ENCODE data around the gene CYB561A3. TPM values are rescaled to one million over a fixed set of nuclear protein-coding genes. Genes with fewer than 3 reads are reported as not detected.

Gene CYB561A3
- total and polyA plus RNA-seq, 9 donors: 8.8 to 21.3 (median 16.3) TPM

DNA sequence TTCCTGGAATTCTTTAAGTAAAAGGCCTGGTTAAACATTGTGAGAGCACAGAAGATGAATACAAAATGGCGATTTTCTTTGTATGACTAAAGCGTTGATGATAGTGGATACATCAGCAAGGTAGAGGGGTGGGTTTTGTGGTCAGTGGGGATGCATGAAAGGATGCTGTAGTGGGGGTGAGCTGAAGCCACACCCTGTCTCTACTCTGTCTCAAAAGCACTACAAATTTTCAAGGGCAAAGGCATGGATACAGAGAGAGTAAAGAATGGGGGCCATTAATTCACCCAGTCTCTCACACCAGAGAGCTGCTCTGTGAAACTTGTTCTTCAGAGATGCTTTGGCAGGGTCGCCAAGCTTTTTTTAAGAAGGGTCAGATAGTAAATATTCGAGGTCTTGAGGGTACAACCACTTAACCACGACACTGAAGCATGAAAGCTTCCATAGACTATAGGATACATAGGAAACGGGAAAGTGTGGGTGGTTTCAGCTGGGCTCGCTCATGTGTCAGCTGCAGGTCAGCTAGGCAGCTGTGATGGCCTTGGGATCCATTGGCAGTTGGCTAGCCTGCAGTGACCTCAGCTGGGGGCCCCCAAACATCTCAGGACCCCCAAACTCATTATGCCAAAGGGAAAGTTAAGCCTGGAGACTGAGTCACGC, 8.8 kb upstream of the CYB561A3 start:
- DNase-seq: no peak
- Histone ChIP-seq H3K36me3 (ENCODE audit: control insufficient read depth, insufficient read depth, low read length) (peaks cover 56% of the 10 kb centered on the region), H3K27ac (ENCODE audit: low read length) (no peak overlapping the region), H3K9me3 (replicated peaks; ENCODE audit: control insufficient read depth, low read depth, low read length) (no peaks in the 10 kb centered on the region), H3K4me1 (ENCODE audit: control insufficient read depth, insufficient read depth, low read length) (no peaks in the 10 kb centered on the region), H3K4me3 (ENCODE audit: low read length) (no peak overlapping the region), H3K27me3 (ENCODE audit: control insufficient read depth, insufficient read depth, low read length) (no peaks in the 10 kb centered on the region)
- 98% methylated on average over 6 of the region's 8 CpGs for WGBS (ENCODE audit: insufficient coverage)

- H3K9me3 ChIP-seq (replicated peaks; ENCODE audit: control insufficient read depth, low read depth, low read length): no peaks in the 10 kb centered on the region
Observed at GRCh38 chr11:61369372-61370348, 8.0 kb upstream of the CYB561A3 start.

GRCh38 chr11:61368646-61369045, 7.0 kb upstream of the CYB561A3 start:
- Histone ChIP-seq H3K27me3 (ENCODE audit: control insufficient read depth, insufficient read depth, low read length) (no peaks in the 10 kb centered on the region), H3K4me3 (ENCODE audit: low read length) (no peak overlapping the region), H3K9me3 (replicated peaks; ENCODE audit: control insufficient read depth, low read depth, low read length) (no peaks in the 10 kb centered on the region), H3K4me1 (ENCODE audit: control insufficient read depth, insufficient read depth, low read length) (no peaks in the 10 kb centered on the region), H3K27ac (ENCODE audit: low read length) (no peak overlapping the region), H3K36me3 (ENCODE audit: control insufficient read depth, insufficient read depth, low read length) (peaks cover 73% of the 10 kb centered on the region)
- no peak for DNase-seq
- WGBS (ENCODE audit: insufficient coverage): 94% methylated on average over 7 of the region's 7 CpGs

More at GRCh38 chr11:61369372-61370348, 8.0 kb upstream of the CYB561A3 start:
- peaks cover 63% of the 10 kb centered on the region for H3K36me3 ChIP-seq (ENCODE audit: control insufficient read depth, insufficient read depth, low read length)
- H3K27ac ChIP-seq (ENCODE audit: low read length): no peak overlapping the region
- no peaks in the 10 kb centered on the region for H3K27me3 ChIP-seq (ENCODE audit: control insufficient read depth, insufficient read depth, low read length)
- no peaks in the 10 kb centered on the region for H3K4me1 ChIP-seq (ENCODE audit: control insufficient read depth, insufficient read depth, low read length)
- 84% methylated on average over 6 of the region's 9 CpGs for WGBS (ENCODE audit: insufficient coverage)
- DNase-seq: no peak
- H3K4me3 ChIP-seq (ENCODE audit: low read length): no peak overlapping the region

- H3K36me3 ChIP-seq (ENCODE audit: control insufficient read depth, insufficient read depth, low read length): peaks cover 73% of the 10 kb centered on the region
- 93% methylated on average over 5 of the region's 6 CpGs for WGBS (ENCODE audit: insufficient coverage)
Observed at GRCh38 chr11:61367406-61367805, 5.7 kb upstream of the CYB561A3 start.

GRCh38 chr11:61364012-61364675, 2.5 kb upstream of the CYB561A3 start:
- H3K27ac ChIP-seq (ENCODE audit: low read length): no peak overlapping the region
- no peaks in the 10 kb centered on the region for H3K9me3 ChIP-seq (replicated peaks; ENCODE audit: control insufficient read depth, low read depth, low read length)
- 94% methylated on average over 3 of the region's 5 CpGs for WGBS (ENCODE audit: insufficient coverage)
- no peak overlapping the region for H3K4me3 ChIP-seq (ENCODE audit: low read length)
- peaks cover 16% of the 10 kb centered on the region for H3K4me1 ChIP-seq (ENCODE audit: control insufficient read depth, insufficient read depth, low read length)
- H3K27me3 ChIP-seq (ENCODE audit: control insufficient read depth, insufficient read depth, low read length): no peaks in the 10 kb centered on the region
- DNase-seq: no peak
- H3K36me3 ChIP-seq (ENCODE audit: control insufficient read depth, insufficient read depth, low read length): peaks cover 56% of the 10 kb centered on the region

More at GRCh38 chr11:61367406-61367805, 5.7 kb upstream of the CYB561A3 start:
- H3K27ac ChIP-seq (ENCODE audit: low read length): no peak overlapping the region
- no peak for DNase-seq
- no peaks in the 10 kb centered on the region for H3K9me3 ChIP-seq (replicated peaks; ENCODE audit: control insufficient read depth, low read depth, low read length)
- H3K4me1 ChIP-seq (ENCODE audit: control insufficient read depth, insufficient read depth, low read length): peaks cover 10% of the 10 kb centered on the region
- H3K27me3 ChIP-seq (ENCODE audit: control insufficient read depth, insufficient read depth, low read length): no peaks in the 10 kb centered on the region
- H3K4me3 ChIP-seq (ENCODE audit: low read length): no peak overlapping the region

GRCh38 chr11:61362542-61362875, 827 bp upstream of the CYB561A3 start:
- Histone ChIP-seq H3K27ac (ENCODE audit: low read length) (peak overlapping the region; percentile 99), H3K36me3 (ENCODE audit: control insufficient read depth, insufficient read depth, low read length) (peaks cover 41% of the 10 kb centered on the region), H3K27me3 (ENCODE audit: control insufficient read depth, insufficient read depth, low read length) (no peaks in the 10 kb centered on the region), H3K9me3 (replicated peaks; ENCODE audit: control insufficient read depth, low read depth, low read length) (no peaks in the 10 kb centered on the region), H3K4me1 (ENCODE audit: control insufficient read depth, insufficient read depth, low read length) (peaks cover 19% of the 10 kb centered on the region), H3K4me3 (ENCODE audit: low read length) (peak overlapping the region; percentile 61)
- 0% methylated on average over 9 of the region's 12 CpGs for WGBS (ENCODE audit: insufficient coverage)
- DNase-seq: peak; percentile 32

GRCh38 chr11:61361237-61361740, 393 bp downstream of the CYB561A3 start:
- Histone ChIP-seq H3K27ac (ENCODE audit: low read length) (peak overlapping the region; percentile 99), H3K36me3 (ENCODE audit: control insufficient read depth, insufficient read depth, low read length) (peaks cover 28% of the 10 kb centered on the region), H3K9me3 (replicated peaks; ENCODE audit: control insufficient read depth, low read depth, low read length) (no peaks in the 10 kb centered on the region), H3K4me3 (ENCODE audit: low read length) (peak overlapping the region; percentile 61), H3K4me1 (ENCODE audit: control insufficient read depth, insufficient read depth, low read length) (peaks cover 19% of the 10 kb centered on the region), H3K27me3 (ENCODE audit: control insufficient read depth, insufficient read depth, low read length) (no peaks in the 10 kb centered on the region)
- 0% methylated on average over 16 of the region's 22 CpGs for WGBS (ENCODE audit: insufficient coverage)
- DNase-seq: no peak

DNA sequence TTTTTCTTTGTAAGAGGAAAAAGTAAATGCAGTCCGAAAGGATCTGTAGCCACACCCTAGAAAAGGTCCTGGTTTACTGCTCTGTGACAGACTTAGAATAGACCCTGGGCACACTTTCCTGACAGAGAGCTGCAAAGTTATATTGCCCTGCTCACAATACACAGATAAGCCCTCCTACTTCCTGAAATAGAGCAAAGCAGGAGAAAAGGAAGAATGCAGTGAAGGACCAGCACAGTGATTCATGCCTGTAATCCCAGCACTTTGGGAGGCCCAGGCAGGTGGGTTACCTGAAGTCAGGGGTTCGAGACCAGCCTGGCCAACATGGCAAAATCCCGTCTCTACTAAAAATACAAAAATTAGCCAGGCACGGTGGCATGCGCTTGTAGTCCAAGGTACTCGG, 2.2 kb downstream of the CYB561A3 start:
- no peak overlapping the region for H3K27ac ChIP-seq (ENCODE audit: low read length)

DNA sequence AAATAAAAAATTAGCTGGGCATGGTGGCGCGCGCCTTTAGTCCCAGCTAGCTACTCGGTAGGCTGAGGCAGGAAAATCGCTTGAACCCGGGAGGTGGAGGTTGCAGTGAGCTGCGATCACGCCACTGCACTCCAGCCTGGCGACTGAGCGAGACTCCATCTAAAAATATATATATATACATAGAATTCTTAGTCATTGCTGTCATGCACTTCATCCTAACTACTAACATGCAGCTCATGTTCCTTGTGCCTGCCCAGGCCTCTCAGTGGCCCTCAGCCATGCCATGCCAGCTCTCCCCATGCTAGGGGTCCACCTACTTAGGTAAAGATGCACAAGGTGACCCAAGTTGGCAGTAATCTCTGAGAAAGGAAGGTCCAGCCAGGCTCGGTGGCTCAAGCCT, 3.1 kb downstream of the CYB561A3 start:
- peaks cover 18% of the 10 kb centered on the region for H3K4me1 ChIP-seq (ENCODE audit: control insufficient read depth, insufficient read depth, low read length)

More for the DNA sequence above, 2.2 kb downstream of the CYB561A3 start:
- DNase-seq: no peak
- no peaks in the 10 kb centered on the region for H3K9me3 ChIP-seq (replicated peaks; ENCODE audit: control insufficient read depth, low read depth, low read length)
- WGBS (ENCODE audit: insufficient coverage): 78% methylated on average over 5 of the region's 6 CpGs
- H3K27me3 ChIP-seq (ENCODE audit: control insufficient read depth, insufficient read depth, low read length): no peaks in the 10 kb centered on the region
- peaks cover 19% of the 10 kb centered on the region for H3K4me1 ChIP-seq (ENCODE audit: control insufficient read depth, insufficient read depth, low read length)
- peaks cover 12% of the 10 kb centered on the region for H3K36me3 ChIP-seq (ENCODE audit: control insufficient read depth, insufficient read depth, low read length)
- no peak overlapping the region for H3K4me3 ChIP-seq (ENCODE audit: low read length)

DNA sequence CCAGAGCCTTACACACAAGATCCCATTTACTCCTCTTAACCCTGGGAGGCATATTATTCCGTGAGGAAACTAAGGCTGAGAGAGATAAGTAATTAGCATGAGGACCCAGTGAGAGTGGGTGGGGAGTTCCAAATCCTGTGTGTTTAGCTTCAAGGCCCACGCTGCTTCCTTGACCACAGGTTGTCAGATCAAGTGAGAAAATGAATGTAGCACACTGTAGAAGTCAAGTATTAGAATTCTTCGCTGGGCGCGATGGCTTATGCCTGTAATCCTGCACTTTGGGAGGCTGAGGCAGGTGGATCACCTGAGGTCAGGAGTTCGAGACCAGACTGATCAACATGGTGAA, 3.8 kb downstream of the CYB561A3 start:
- Histone ChIP-seq H3K27me3 (ENCODE audit: control insufficient read depth, insufficient read depth, low read length) (no peaks in the 10 kb centered on the region), H3K4me1 (ENCODE audit: control insufficient read depth, insufficient read depth, low read length) (peaks cover 12% of the 10 kb centered on the region), H3K36me3 (ENCODE audit: control insufficient read depth, insufficient read depth, low read length) (peaks cover 13% of the 10 kb centered on the region), H3K27ac (ENCODE audit: low read length) (no peak overlapping the region), H3K4me3 (ENCODE audit: low read length) (no peak overlapping the region), H3K9me3 (replicated peaks; ENCODE audit: control insufficient read depth, low read depth, low read length) (no peaks in the 10 kb centered on the region)
- 97% methylated on average over 4 of the region's 6 CpGs for WGBS (ENCODE audit: insufficient coverage)
- no peak for DNase-seq

More for the DNA sequence above, 3.1 kb downstream of the CYB561A3 start:
- DNase-seq: no peak
- peaks cover 8% of the 10 kb centered on the region for H3K36me3 ChIP-seq (ENCODE audit: control insufficient read depth, insufficient read depth, low read length)
- H3K27me3 ChIP-seq (ENCODE audit: control insufficient read depth, insufficient read depth, low read length): no peaks in the 10 kb centered on the region
- WGBS (ENCODE audit: insufficient coverage): 70% methylated on average over 1 of the region's 11 CpGs
- no peaks in the 10 kb centered on the region for H3K9me3 ChIP-seq (replicated peaks; ENCODE audit: control insufficient read depth, low read depth, low read length)
- H3K4me3 ChIP-seq (ENCODE audit: low read length): no peak overlapping the region
- no peak overlapping the region for H3K27ac ChIP-seq (ENCODE audit: low read length)
